ENCODE measurements around the gene UBE2K.

- TF ChIP-seq EZH2 (IDR thresholded peaks at IDR 0.05; ENCODE audit: insufficient read depth, poor library complexity, severe bottlenecking) (no peak), EZH2phosphoT487 (IDR thresholded peaks at IDR 0.05; ENCODE audit: insufficient read depth, low read depth) (no peak)
These were observed 37.2 kb upstream of the UBE2K start for GRCh38 chr4:39660757-39661156.
